ENCODE results near the gene TTYH2. TPM values are rescaled to one million over a fixed set of nuclear protein-coding genes. Genes with fewer than 3 reads are reported as not detected.

TTYH2 gene
- polyA plus RNA-seq, 1 donor from 2014 or later = 2.5 TPM

GRCh38 chr17:74307984-74308773, 94.8 kb downstream of the TTYH2 start:
- H2AFZ ChIP-seq (ENCODE audit: low read depth, low read length) = no peak overlapping the region
- H3K9me3 ChIP-seq (ENCODE audit: low read length) = no peaks in the 10 kb centered on the region
- H3K9me2 ChIP-seq (ENCODE audit: insufficient read depth, low read length) = no peaks in the 10 kb centered on the region
- no peak overlapping the region for H3K9ac ChIP-seq (ENCODE audit: low read length)
- H3K27me3 ChIP-seq (ENCODE audit: insufficient read depth, low read depth, low read length) = no peaks in the 10 kb centered on the region
- H3K27ac ChIP-seq (ENCODE audit: low read length) = no peak overlapping the region
- H3K79me2 ChIP-seq (replicated peaks; ENCODE audit: insufficient read depth, low read length) = no peaks in the 10 kb centered on the region
- no peak overlapping the region for H3K4me3 ChIP-seq (ENCODE audit: low read length)
- H3K36me3 ChIP-seq (ENCODE audit: insufficient read depth, low read length) = no peaks in the 10 kb centered on the region
- H4K20me1 ChIP-seq (ENCODE audit: insufficient read depth) = no peaks in the 10 kb centered on the region
- TF ChIP-seq MXI1 (conservative IDR thresholded peaks at IDR 0.05; ENCODE audit: poor library complexity, severe bottlenecking) (no peak), TAF1 (IDR thresholded peaks at IDR 0.05; ENCODE audit: low read depth) (no peak), EP300 (conservative IDR thresholded peaks at IDR 0.05; ENCODE audit: poor library complexity, severe bottlenecking) (no peak), POLR2AphosphoS5 (IDR thresholded peaks at IDR 0.05) (no peak)
- TF ChIP-seq, protein P1, sequence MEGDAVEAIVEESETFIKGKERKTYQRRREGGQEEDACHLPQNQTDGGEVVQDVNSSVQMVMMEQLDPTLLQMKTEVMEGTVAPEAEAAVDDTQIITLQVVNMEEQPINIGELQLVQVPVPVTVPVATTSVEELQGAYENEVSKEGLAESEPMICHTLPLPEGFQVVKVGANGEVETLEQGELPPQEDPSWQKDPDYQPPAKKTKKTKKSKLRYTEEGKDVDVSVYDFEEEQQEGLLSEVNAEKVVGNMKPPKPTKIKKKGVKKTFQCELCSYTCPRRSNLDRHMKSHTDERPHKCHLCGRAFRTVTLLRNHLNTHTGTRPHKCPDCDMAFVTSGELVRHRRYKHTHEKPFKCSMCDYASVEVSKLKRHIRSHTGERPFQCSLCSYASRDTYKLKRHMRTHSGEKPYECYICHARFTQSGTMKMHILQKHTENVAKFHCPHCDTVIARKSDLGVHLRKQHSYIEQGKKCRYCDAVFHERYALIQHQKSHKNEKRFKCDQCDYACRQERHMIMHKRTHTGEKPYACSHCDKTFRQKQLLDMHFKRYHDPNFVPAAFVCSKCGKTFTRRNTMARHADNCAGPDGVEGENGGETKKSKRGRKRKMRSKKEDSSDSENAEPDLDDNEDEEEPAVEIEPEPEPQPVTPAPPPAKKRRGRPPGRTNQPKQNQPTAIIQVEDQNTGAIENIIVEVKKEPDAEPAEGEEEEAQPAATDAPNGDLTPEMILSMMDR (IDR thresholded peaks at IDR 0.05; ENCODE audit: poor library complexity, severe bottlenecking) = no peak
- H3K4me2 ChIP-seq (ENCODE audit: low read length) = no peak overlapping the region
- H3F3A ChIP-seq (ENCODE audit: insufficient read depth, low read length, poor library complexity, severe bottlenecking) = no peaks in the 10 kb centered on the region

DNA sequence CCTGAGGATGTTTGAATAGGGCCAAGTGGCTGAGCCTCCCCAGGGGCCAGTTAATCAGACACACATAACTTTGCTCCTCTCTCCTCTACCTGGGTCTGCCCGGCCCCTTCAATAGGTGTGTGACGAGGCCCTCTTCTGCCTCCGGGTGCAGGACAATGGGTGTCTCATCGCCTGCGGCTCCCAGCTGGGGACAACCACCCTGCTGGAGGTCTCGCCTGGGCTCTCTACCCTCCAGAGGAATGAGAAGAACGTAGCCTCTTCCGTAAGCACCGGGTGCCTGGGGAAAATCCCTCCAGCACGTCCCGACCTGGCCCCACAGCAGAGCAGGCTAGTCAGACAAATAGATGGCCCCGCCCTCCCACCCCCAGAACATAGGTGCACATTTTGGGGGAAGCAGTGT, 96.5 kb downstream of the TTYH2 start:
- H3K9ac ChIP-seq (ENCODE audit: low read length) = no peak overlapping the region
- H3K4me2 ChIP-seq (ENCODE audit: low read length) = no peak overlapping the region
- TF ChIP-seq EZH2 (IDR thresholded peaks at IDR 0.05; ENCODE audit: borderline replicate concordance, insufficient read depth, low read length, poor library complexity, severe bottlenecking) = no peak
- no peak for TF ChIP-seq RAD21 (conservative IDR thresholded peaks at IDR 0.05)
- TF ChIP-seq EP300 (conservative IDR thresholded peaks at IDR 0.05; ENCODE audit: poor library complexity, severe bottlenecking) = no peak
- no peak for TF ChIP-seq REST (IDR thresholded peaks at IDR 0.05; ENCODE audit: borderline replicate concordance)
- no peak for TF ChIP-seq POLR2AphosphoS5 (IDR thresholded peaks at IDR 0.05)
- no peaks in the 10 kb centered on the region for H3F3A ChIP-seq (ENCODE audit: insufficient read depth, low read length, poor library complexity, severe bottlenecking)
- no peaks in the 10 kb centered on the region for H3K9me2 ChIP-seq (ENCODE audit: insufficient read depth, low read length)
- H3K27ac ChIP-seq (ENCODE audit: low read length) = no peak overlapping the region
- H3K9me3 ChIP-seq (ENCODE audit: low read length) = no peaks in the 10 kb centered on the region
- no peaks in the 10 kb centered on the region for H3K79me2 ChIP-seq (replicated peaks; ENCODE audit: insufficient read depth, low read length)
- no peak overlapping the region for H2AFZ ChIP-seq (ENCODE audit: low read depth, low read length)
- no peaks in the 10 kb centered on the region for H4K20me1 ChIP-seq (ENCODE audit: insufficient read depth)
- H3K36me3 ChIP-seq (ENCODE audit: insufficient read depth, low read length) = no peaks in the 10 kb centered on the region
- H3K27me3 ChIP-seq (ENCODE audit: insufficient read depth, low read depth, low read length) = no peaks in the 10 kb centered on the region
- H3K4me3 ChIP-seq (ENCODE audit: low read length) = no peak overlapping the region

Other genes with a start within 250 kb of the TTYH2 start
- gene RPL38, start 9.9 kb upstream of the TTYH2 start, polyA plus RNA-seq = 307 and 378 TPM in 2 replicates
- not detected in 2 replicates for gene DNAI2, start 60.7 kb downstream of the TTYH2 start, polyA plus RNA-seq
- gene KIF19, start 112.7 kb downstream of the TTYH2 start, polyA plus RNA-seq = not detected in 2 replicates
- gene BTBD17, start 148.3 kb downstream of the TTYH2 start, polyA plus RNA-seq = 5.3 and 8.5 TPM in 2 replicates
- not detected in 2 replicates for gene GPR142, start 153.9 kb downstream of the TTYH2 start, polyA plus RNA-seq
- 10.8 and 12.8 TPM in 2 replicates for gene GPRC5C, start 218.5 kb downstream of the TTYH2 start, polyA plus RNA-seq